Cortex of kidney (tissue), 1 donor: ENCODE data around the gene KCP.

Experiments
- DNase-seq: peaks from one replicate; lab custom pipeline; 2025; lab: John Stamatoyannopoulos, UW

Gene KCP

GRCh38 chr7:128827248-128827958, 83.1 kb downstream of the KCP start:
- DNase-seq: no peak

- no peak for DNase-seq
Measured at GRCh38 chr7:128826916-128827247, 83.6 kb downstream of the KCP start.
